K562 (cell line): ENCODE data around the gene COL25A1. TPM values are rescaled to one million over a fixed set of nuclear protein-coding genes. Genes with fewer than 3 reads are reported as not detected.

ENCODE experiments used
- ATAC-seq: fragments of 200-7000 bp; cut with Tn5 transposase; 3 replicates; pipeline ENCODE4 v1.9.1; 2020; ENCODE audit warnings: moderate library complexity
- BruUV-seq: library from RNA; stranded (reverse); fragments of 400-500 nt; replicated peaks from 2 replicates; lab custom pipeline; 2021; lab: Mats Ljungman, UMichigan
- CTCF ChIA-PET: fragments of 300-600 bp; formaldehyde crosslinking; extraction: SDS; loops from one replicate; lab custom pipeline; 2021; ENCODE audit warnings: low intra/inter-chr PET ratio; lab: Yijun Ruan, JAX
- POLR2A ChIA-PET: fragments of 300-600, 350-650 bp; sonication (Branson Sonifier 250); formaldehyde crosslinking; extraction: SDS; loops from one replicate; lab custom pipeline; 2021; ENCODE audit warnings: antibody characterized with exemption, inconsistent platforms; lab: Yijun Ruan, JAX
- DNase-seq, 4 experiments: peaks; one replicate each; pipeline versions ENCODE4 v3.0.0 to v3.0.0-alpha.2; 2011 to 2018; ENCODE audit warnings: low spot score in 3 of 4, mixed read lengths in 3 of 4; ENCODE audit errors: extremely low read depth in 1 of 4
- FAIRE-seq: peaks from 2 replicates; lab custom pipeline; 2011; peaks lifted over from hg19 to GRCh38; lab: Jason Lieb, UNC
- H2AFZ ChIP-seq: 2 replicates; pipeline ENCODE4 v1.6.0; 2011; ENCODE audit warnings: low read depth, low read length, control low read depth, inconsistent platforms
- H3K27ac ChIP-seq: fragments of 200-600 bp; 3 replicates; pipeline ENCODE4 v1.8.0; 2011; ENCODE audit warnings: low read depth, mild to moderate bottlenecking, control low read depth, inconsistent platforms, low read length, moderate library complexity, mixed read lengths; ENCODE audit errors: extremely low read depth
- H3K27me3 ChIP-seq, 2 experiments: fragments of 300-600 bp in 1 of 2; 2 replicates in 1 of 2; 3 replicates in 1 of 2; pipeline versions ENCODE4 v1.6.0 to v1.8.0; 2011; ENCODE audit warnings: inconsistent platforms in 2 of 2, low read length in 2 of 2, mild to moderate bottlenecking in 1 of 2, mixed read lengths in 1 of 2, moderate library complexity in 1 of 2; ENCODE audit not compliant: control insufficient read depth in 2 of 2, insufficient read depth in 2 of 2
- H3K36me3 ChIP-seq: fragments of 300-600 bp; 3 replicates; pipeline ENCODE4 v1.8.0; 2011; ENCODE audit warnings: mild to moderate bottlenecking, low read length, inconsistent platforms; ENCODE audit not compliant: control insufficient read depth, insufficient read depth
- H3K4me1 ChIP-seq, 2 experiments: fragments of 200-600 bp in 1 of 2; replicated peaks in 1 of 2; 2 replicates in 1 of 2; 3 replicates in 1 of 2; pipeline versions ENCODE4 v1.5.1 to v1.8.0; 2011; ENCODE audit warnings: inconsistent platforms in 2 of 2, low read length in 2 of 2, mild to moderate bottlenecking in 1 of 2, mixed read lengths in 1 of 2, moderate library complexity in 1 of 2; ENCODE audit not compliant: control insufficient read depth in 2 of 2, insufficient read depth in 2 of 2
- H3K4me2 ChIP-seq: 2 replicates; pipeline ENCODE4 v1.6.1; 2011; ENCODE audit warnings: low read length, control low read depth, inconsistent platforms, mixed read lengths; ENCODE audit not compliant: insufficient read depth
- H3K4me3 ChIP-seq: fragments of 200-600 bp; sonication (generic), shearing (Covaris generic); 2 replicates; pipeline ENCODE4 v1.5.1; 2016; ENCODE audit warnings: control low read depth, inconsistent platforms
- H3K79me2 ChIP-seq: fragments of 200-600 bp; 3 replicates; pipeline ENCODE4 v1.8.0; 2011; ENCODE audit warnings: low read length, inconsistent platforms; ENCODE audit not compliant: control insufficient read depth, insufficient read depth
- H3K9ac ChIP-seq, 2 experiments: 2 replicates each; pipeline versions ENCODE4 v1.6.0 to v1.6.1; 2011; ENCODE audit warnings: low read depth in 2 of 2, low read length in 2 of 2, control low read depth in 1 of 2, inconsistent platforms in 1 of 2, mild to moderate bottlenecking in 1 of 2, mixed read lengths in 1 of 2; ENCODE audit not compliant: insufficient read depth in 1 of 2
- H3K9me1 ChIP-seq: one replicate; pipeline ENCODE4 v1.6.0; 2011; ENCODE audit warnings: inconsistent platforms, mild to moderate bottlenecking, low read length, moderate library complexity; ENCODE audit not compliant: control insufficient read depth, insufficient read depth
- H3K9me3 ChIP-seq: replicated peaks from 2 replicates; pipeline ENCODE4 v1.5.1; 2011; ENCODE audit warnings: low read depth, low read length, inconsistent platforms; ENCODE audit not compliant: control insufficient read depth, insufficient read depth
- H4K20me1 ChIP-seq: replicated peaks from 2 replicates; pipeline ENCODE4 v1.6.1; 2011; ENCODE audit warnings: low read length, inconsistent platforms, mixed read lengths; ENCODE audit not compliant: control insufficient read depth, insufficient read depth
- ARNT ChIP-seq, 2 experiments: fragments of 450-650 bp; IDR thresholded peaks; 2 replicates each; pipeline ENCODE4 v1.6.1; 2016; ENCODE audit warnings: mild to moderate bottlenecking in 1 of 2
- DACH1 ChIP-seq: fragments of 450-650 bp; IDR thresholded peaks from 2 replicates; pipeline ENCODE4 v1.6.1; 2018; ENCODE audit not compliant: partially characterized antibody
- HOXB6 ChIP-seq: fragments of 250-450 bp; sonication (Bioruptor Pico); IDR thresholded peaks from 2 replicates; pipeline ENCODE4 v1.5.1; 2022; ENCODE audit warnings: mild to moderate bottlenecking, borderline replicate concordance
- LCOR ChIP-seq: sonication (generic); formaldehyde crosslinking; IDR thresholded peaks from 2 replicates; pipeline ENCODE4 v1.8.0; 2022; ENCODE audit warnings: mild to moderate bottlenecking, missing genetic modification reagents
- MAFG ChIP-seq: fragments of 450-650 bp; conservative IDR thresholded peaks from 2 replicates; pipeline ENCODE4 v1.6.1; 2016; ENCODE audit warnings: missing genetic modification characterization, missing compliant biosample characterization
- NONO ChIP-seq, 2 experiments: fragments of 200-400 bp in 1 of 2; fragments of 450-650 bp in 1 of 2; formaldehyde crosslinking in 1 of 2; IDR thresholded peaks; 2 replicates each; pipeline ENCODE4 v1.6.1; 2017; ENCODE audit warnings: low read depth in 2 of 2, mild to moderate bottlenecking in 2 of 2, moderate library complexity in 2 of 2, low read length in 1 of 2
- NR2C2 ChIP-seq, 2 experiments: fragments of 200-800 bp in 1 of 2; sonication (Bioruptor generic) in 1 of 2; sonication (generic) in 1 of 2; formaldehyde crosslinking in 1 of 2; IDR thresholded peaks; 2 replicates each; pipeline versions ENCODE4 v1.6.1 to v1.8.0; 2016 to 2022; ENCODE audit warnings: mild to moderate bottlenecking in 1 of 2, missing compliant biosample characterization in 1 of 2, missing genetic modification characterization in 1 of 2, missing genetic modification reagents in 1 of 2
- SPI1 ChIP-seq: IDR thresholded peaks from 2 replicates; pipeline ENCODE4 v1.6.1; 2011; ENCODE audit warnings: low read depth, low read length, control low read depth, borderline replicate concordance
- WGBS: fragments of 100-300 bp; shearing (Covaris generic); methylation state at CpG from one replicate; pipeline ENCODE4 v1.1.6; 2016; ENCODE audit warnings: low coverage, mixed read lengths; ENCODE audit not compliant: insufficient coverage; ENCODE audit errors: missing lambda C conversion rate; 5-methylcytosine and 5-hydroxymethylcytosine counted together
- in situ Hi-C: fragments of 300-500 bp; cut with MboI; formaldehyde crosslinking; loops from 4 replicates; pipeline ENCODE4 v1.15.0; 2018; ENCODE audit warnings: inconsistent platforms, mixed read lengths
- intact Hi-C: fragments of 100-400 bp; cut with micrococcal nuclease; formaldehyde crosslinking; loops from 2 replicates; pipeline ENCODE4 v1.14.2; 2022
- polyA plus RNA-seq, 8 experiments: library from polyadenylated mRNA; depleted of rRNA in 4 of 8; stranded (reverse) in 5 of 8; unstranded in 3 of 8; fragments of >200 nt; fragmentation: Nextera tagmentation in 2 of 8; fragmentation: Illumina TruSeq in 1 of 8; extraction: Ambion mirVana in 2 of 8; extraction: Trizol in 1 of 8; gene quantifications; 2 replicates each; pipeline versions ENCODE4 v1.2.1 to v1.2.3, GENCODE V29; 2011 to 2014; ENCODE audit warnings: inconsistent platforms in 1 of 8, missing spikeins in 1 of 8
- total RNA-seq, 7 experiments: library from RNA; depleted of rRNA in 6 of 7; stranded (reverse); fragments of >200 nt in 6 of 7; fragmentation: Illumina TruSeq in 2 of 7; extraction: Trizol in 2 of 7; gene quantifications; 2 replicates each; pipeline versions ENCODE4 v1.2.1 to v1.2.3, GENCODE V29; 2011 to 2021; ENCODE audit warnings: low replicate concordance in 1 of 7

Gene COL25A1
- total and polyA plus RNA-seq, 9 of the 15 experiments (the other 6 are each of a cell fraction or from before 2014, with no cell fraction given) = 0.03 to 0.62 (median 0.27) TPM

- WGBS = 49% methylated on average over 3 of the region's 3 CpGs
- H3K9ac ChIP-seq = no peak overlapping the region
- H3K4me1 ChIP-seq = no peaks in the 10 kb centered on the region; a peak in 1 of 5 replicates
- ChIA-PET CTCF (no interaction called here), POLR2A (interaction anchor here (0.6 to 1.1 kb wide), 2 partner anchors 14 to 27 kb away, joined by 3 to 4 read pairs; no protein-coding TSS in a partner anchor)
- FAIRE-seq (peak; percentile 11), DNase-seq (no peak), ATAC-seq (no peak)
- intact Hi-C loops = no loop called here
- no TSS peak for BruUV-seq
- no peaks in the 10 kb centered on the region for H3K27me3 ChIP-seq
- H3K9me3 ChIP-seq = no peaks in the 10 kb centered on the region
- H3K4me3 ChIP-seq = no peak overlapping the region
- H3K36me3 ChIP-seq = no peaks in the 10 kb centered on the region
- in situ Hi-C loops = no loop called here
- no peaks in the 10 kb centered on the region for H3K9me1 ChIP-seq
- TF ChIP-seq HOXB6 (CRISPR knock-in tag) = no peak
- no peak for TF ChIP-seq NONO (IDR thresholded peaks at IDR 0.05; ENCODE audit: low read depth in 2 of 2, low read length in 1 of 2)
- TF ChIP-seq LCOR (CRISPR knock-in tag) = no peak
- TF ChIP-seq DACH1 = no peak
- no peak for TF ChIP-seq NR2C2 (CRISPR knock-in tag; IDR thresholded peaks at IDR 0.05)
- no peak for TF ChIP-seq NR2C2 (tag; IDR thresholded peaks at IDR 0.05)
- H3K79me2 ChIP-seq = no peaks in the 10 kb centered on the region
- H3K27ac ChIP-seq = no peak overlapping the region
- H2AFZ ChIP-seq = no peak overlapping the region
- H4K20me1 ChIP-seq = no peaks in the 10 kb centered on the region
- no peak overlapping the region for H3K4me2 ChIP-seq
Observed at GRCh38 chr4:109083911-109084310, 218.5 kb downstream of the COL25A1 start.

- no peaks in the 10 kb centered on the region for H3K27me3 ChIP-seq
- H3K4me1 ChIP-seq = no peaks in the 10 kb centered on the region; a peak in 1 of 5 replicates
- WGBS = 62% methylated on average over 4 of the region's 4 CpGs
- no peaks in the 10 kb centered on the region for H3K79me2 ChIP-seq
- TF ChIP-seq MAFG (tag) (no peak), SPI1 (peak; percentile 62), ARNT (IDR thresholded peaks at IDR 0.05) (no peak)
- H3K9me3 ChIP-seq = no peaks in the 10 kb centered on the region
- in situ Hi-C loops (no loop called here), intact Hi-C loops (loop anchor here (2.0 to 10.0 kb wide), 2 partner anchors 245 to 325 kb away; no protein-coding TSS in a partner anchor)
- no peak overlapping the region for H3K4me3 ChIP-seq
- 0 out of 3 replicates have a peak overlapping the region, but pooled peaks have one; percentile 8 for H3K27ac ChIP-seq
- H4K20me1 ChIP-seq = no peaks in the 10 kb centered on the region
- BruUV-seq = no TSS peak
- H3K9me1 ChIP-seq = no peaks in the 10 kb centered on the region
- no peaks in the 10 kb centered on the region for H3K36me3 ChIP-seq
- ChIA-PET CTCF (no interaction called here), POLR2A (interaction anchor here (1.0 kb wide), 1 partner anchor 12 kb away, joined by 5 read pairs; no protein-coding TSS in a partner anchor)
- peak; percentile 11 for FAIRE-seq
- no peak overlapping the region for H3K4me2 ChIP-seq
- ATAC-seq = no peak
- no peak overlapping the region for H3K9ac ChIP-seq
- no peak for DNase-seq
- peak overlapping the region; percentile 53; the same call in 1 of the 2 replicates for H2AFZ ChIP-seq
Observed at GRCh38 chr4:109079731-109080130, 222.7 kb downstream of the COL25A1 start.
